Fibroblast of the aortic adventitia (primary cell): ENCODE results near the gene SPSB1. TPM values are rescaled to one million over a fixed set of nuclear protein-coding genes. Genes with fewer than 3 reads are reported as not detected.

Source experiments
- DNase-seq: peaks from one replicate; pipeline ENCODE4 v3.0.0-alpha.2; 2010; ENCODE audit warnings: low read depth
- H3K4me3 ChIP-seq: 2 replicates; pipeline ENCODE4 v1.5.1; 2011; ENCODE audit warnings: low read depth, mild to moderate bottlenecking, control low read depth, low read length, moderate library complexity
- total RNA-seq: library from RNA; depleted of rRNA; stranded (reverse); fragments of >200 nt; gene quantifications from 2 replicates; pipeline ENCODE4 v1.2.3, GENCODE V29; 2012; ENCODE audit warnings: low replicate concordance
- TF ChIP-seq, protein P1 (sequence below): IDR thresholded peaks from 2 replicates; pipeline ENCODE4 v1.5.1; 2011; ENCODE audit warnings: mild to moderate bottlenecking, low read length, control low read depth, inconsistent platforms; ENCODE audit not compliant: insufficient read depth

SPSB1 gene
- total RNA-seq, 1 donor: 37.6 TPM

DNA sequence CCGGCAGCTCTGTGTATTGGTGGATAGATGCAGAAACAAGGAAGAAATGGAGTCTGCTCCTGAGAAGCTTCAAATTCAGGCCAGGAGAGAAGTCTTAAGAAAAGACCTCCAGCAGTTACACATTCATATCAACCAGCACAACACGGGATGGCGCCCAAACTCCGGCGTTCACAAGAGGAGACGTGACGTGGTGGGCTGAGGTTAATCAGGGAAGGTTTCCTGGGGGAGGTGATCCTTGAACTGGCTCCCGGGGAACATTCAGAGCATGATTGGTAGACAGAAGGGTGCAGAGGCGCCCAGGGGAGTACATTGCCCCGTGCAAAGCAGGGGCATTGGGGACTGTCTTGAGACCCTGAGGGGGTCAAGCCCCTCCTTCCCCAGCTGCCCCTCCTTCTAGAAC, 27.7 kb upstream of the SPSB1 start:
- TF ChIP-seq, protein P1, sequence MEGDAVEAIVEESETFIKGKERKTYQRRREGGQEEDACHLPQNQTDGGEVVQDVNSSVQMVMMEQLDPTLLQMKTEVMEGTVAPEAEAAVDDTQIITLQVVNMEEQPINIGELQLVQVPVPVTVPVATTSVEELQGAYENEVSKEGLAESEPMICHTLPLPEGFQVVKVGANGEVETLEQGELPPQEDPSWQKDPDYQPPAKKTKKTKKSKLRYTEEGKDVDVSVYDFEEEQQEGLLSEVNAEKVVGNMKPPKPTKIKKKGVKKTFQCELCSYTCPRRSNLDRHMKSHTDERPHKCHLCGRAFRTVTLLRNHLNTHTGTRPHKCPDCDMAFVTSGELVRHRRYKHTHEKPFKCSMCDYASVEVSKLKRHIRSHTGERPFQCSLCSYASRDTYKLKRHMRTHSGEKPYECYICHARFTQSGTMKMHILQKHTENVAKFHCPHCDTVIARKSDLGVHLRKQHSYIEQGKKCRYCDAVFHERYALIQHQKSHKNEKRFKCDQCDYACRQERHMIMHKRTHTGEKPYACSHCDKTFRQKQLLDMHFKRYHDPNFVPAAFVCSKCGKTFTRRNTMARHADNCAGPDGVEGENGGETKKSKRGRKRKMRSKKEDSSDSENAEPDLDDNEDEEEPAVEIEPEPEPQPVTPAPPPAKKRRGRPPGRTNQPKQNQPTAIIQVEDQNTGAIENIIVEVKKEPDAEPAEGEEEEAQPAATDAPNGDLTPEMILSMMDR: no peak
- no peak for DNase-seq

GRCh38 chr1:9265968-9266367, 26.7 kb upstream of the SPSB1 start:
- DNase-seq: no peak
- TF ChIP-seq, protein P1: no peak
- H3K4me3 ChIP-seq: no peak overlapping the region

More for the DNA sequence above, 27.7 kb upstream of the SPSB1 start:
- no peak overlapping the region for H3K4me3 ChIP-seq

- H3K4me3 ChIP-seq: no peak overlapping the region
- no peak for DNase-seq
- TF ChIP-seq, protein P1: no peak
Observed at GRCh38 chr1:9267352-9267686, 25.4 kb upstream of the SPSB1 start.

DNA sequence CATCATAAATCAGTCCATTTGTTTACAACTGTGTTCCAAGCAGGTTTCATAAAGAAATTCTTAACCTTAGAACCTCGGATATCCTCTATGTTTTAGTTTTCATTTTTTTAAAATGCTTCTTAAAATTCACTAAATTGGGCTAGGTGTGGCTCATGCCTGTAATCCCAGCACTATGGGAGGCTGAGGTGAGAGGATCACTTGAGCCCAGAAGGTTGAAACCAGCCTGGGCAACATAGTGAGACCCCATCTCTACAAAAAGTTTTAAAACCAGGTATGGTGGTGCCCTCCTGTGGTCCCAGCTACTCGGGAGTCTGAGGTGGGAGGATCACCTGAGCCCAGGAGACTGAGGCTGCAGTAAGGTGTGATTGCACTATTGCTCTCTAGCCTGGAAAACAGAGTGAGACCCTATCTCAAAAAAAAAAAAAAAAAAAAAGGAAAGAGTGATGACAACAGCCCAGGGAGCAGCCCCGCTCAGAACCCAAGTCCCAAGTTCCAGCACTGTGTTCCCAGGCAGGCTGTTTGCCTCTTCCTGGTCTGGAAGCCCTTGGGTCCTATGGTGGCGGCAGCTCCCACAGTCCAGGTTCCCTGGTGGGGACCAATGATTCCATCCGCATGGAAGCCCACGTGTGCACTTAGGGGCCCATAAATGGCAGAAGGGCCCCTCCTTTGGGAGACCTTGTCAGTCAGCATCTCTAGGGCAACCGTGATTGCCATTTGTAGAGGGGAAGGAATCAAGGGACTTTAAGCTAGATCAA, 24.7 kb upstream of the SPSB1 start:
- no peak overlapping the region for H3K4me3 ChIP-seq
- DNase-seq: no peak
- TF ChIP-seq, protein P1: no peak

GRCh38 chr1:9269078-9269501, 23.6 kb upstream of the SPSB1 start:
- no peak for DNase-seq

GRCh38 chr1:9269721-9270120, 23.0 kb upstream of the SPSB1 start:
- TF ChIP-seq, protein P1: no peak
- no peak overlapping the region for H3K4me3 ChIP-seq
- no peak for DNase-seq

More at GRCh38 chr1:9269078-9269501, 23.6 kb upstream of the SPSB1 start:
- no peak overlapping the region for H3K4me3 ChIP-seq
- TF ChIP-seq, protein P1: no peak
